HG03558 (cell line): Measurements from ENCODE around the gene PBX1.

ENCODE experiments used
- ATAC-seq: cut with Tn5 transposase; IDR thresholded peaks from one replicate; pipeline ENCODE4 v1.9.1; 2021; ENCODE audit warnings: moderate number of reproducible peaks; ENCODE audit not compliant: unreplicated experiment; ENCODE audit errors: extremely low read depth

PBX1 gene

DNA sequence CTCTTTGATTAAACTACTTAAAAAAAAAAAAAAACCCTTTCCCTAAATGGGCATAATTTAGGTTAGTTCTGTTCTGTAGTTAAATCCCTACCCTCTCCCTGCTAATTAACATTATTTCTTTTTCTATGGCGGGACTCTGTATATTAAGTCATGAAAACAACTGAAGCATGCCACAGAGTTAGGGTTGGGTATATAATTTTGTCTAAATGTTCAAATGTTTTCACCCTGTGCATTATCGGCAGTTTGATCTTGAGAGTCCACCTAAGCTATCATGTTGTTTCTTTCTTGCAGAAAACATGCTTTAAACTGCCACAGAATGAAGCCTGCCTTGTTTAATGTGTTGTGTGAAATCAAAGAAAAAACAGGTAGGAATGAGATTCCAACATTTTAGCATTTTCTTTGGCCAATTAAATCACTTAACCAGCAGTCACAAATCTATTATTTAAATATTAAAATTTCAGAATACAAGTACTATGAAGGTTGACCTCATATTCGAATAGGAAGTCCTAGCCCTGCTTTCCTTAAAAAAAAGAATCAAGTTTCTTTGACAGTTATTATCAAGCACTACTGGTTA is 4.0 kb downstream of the PBX1 start:
- no peak for ATAC-seq

- ATAC-seq, result no peak
Observed at GRCh38 chr1:164563721-164564360, 4.9 kb downstream of the PBX1 start.

DNA sequence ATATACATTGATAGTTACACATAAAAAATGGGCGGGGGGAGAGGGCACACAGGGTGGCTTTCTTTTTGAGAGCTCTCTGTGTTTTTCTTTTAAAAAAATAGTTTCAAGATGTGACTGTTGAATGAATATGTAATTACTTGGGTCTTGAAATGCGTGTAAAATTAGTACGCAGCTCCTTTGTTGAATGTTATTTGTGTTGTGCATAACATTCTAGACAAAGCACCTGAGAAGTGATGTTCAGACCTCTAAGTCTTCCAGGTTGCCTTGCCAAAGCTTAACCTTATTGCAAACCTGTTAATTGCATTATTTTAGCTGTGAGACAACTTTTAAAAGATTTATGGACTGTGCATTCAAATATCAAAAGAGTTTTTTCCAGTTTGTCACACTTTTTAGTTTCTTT is 5.4 kb downstream of the PBX1 start:
- no peak for ATAC-seq

- ATAC-seq, result no peak
Observed at GRCh38 chr1:164565357-164565756, 6.4 kb downstream of the PBX1 start.

DNA sequence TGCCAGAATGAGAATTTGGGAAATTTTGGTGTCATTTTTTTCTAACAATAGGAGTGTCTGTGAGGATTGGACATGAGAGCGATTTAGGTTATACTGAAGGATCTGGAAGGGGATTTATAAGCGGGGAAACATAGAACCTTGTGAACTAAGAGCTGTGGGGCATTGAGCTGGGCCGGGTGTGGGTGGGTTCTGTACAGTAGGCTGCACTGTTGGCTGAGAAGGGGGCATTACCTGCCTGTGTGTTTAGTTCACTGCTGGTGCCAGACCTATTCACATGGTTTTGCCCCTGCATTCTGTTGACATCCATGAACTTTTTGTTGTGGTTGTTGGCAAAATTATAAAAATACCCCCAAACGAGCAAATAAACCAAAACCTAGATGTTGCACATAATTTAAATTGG is 8.8 kb downstream of the PBX1 start:
- no peak for ATAC-seq

DNA sequence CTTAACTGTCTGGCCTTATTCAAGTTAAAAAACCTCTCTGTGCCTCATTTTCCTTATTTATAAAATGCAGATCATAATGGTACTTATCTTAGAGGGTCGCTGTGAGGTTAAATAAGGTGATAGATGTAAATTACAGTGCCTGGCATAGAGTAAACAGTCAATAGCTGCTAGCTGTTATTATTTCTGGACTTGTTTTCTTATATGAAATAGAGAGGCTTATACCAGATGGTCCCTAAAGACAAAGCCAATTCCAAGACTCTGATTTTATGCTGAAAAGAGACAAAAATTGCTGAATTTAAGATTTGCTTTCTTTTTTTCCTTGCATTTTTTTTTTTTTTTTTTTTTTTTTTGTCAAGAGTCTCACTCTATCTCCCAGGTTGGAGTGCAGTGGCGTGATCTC is 10.3 kb downstream of the PBX1 start:
- no peak for ATAC-seq

DNA sequence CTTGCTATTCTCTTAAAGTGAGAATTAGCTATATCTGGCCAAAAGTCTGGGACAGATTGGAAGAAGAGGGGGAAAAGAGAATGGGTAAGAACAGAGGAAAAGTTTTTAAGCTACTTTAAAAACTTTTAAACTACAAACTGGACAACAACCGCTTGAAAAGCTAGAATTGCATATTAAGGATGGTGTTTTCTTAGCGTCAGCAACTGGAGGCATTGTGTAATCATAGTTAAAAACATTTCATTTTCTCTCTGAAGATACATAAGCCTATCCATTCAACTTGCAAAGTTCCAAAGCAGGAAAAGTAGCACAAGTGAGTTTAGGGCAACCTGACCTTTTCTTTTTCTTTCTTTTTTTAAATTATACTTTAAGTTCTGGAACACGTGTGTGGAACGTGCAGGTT is 10.9 kb downstream of the PBX1 start:
- no peak for ATAC-seq

GRCh38 chr1:164571333-164571732 is 12.3 kb downstream of the PBX1 start:
- ATAC-seq, result no peak

GRCh38 chr1:164575356-164575886 is 16.4 kb downstream of the PBX1 start:
- no peak for ATAC-seq

GRCh38 chr1:164576291-164577271 is 17.6 kb downstream of the PBX1 start:
- no peak for ATAC-seq

GRCh38 chr1:164577291-164577690 is 18.3 kb downstream of the PBX1 start:
- ATAC-seq, result no peak

DNA sequence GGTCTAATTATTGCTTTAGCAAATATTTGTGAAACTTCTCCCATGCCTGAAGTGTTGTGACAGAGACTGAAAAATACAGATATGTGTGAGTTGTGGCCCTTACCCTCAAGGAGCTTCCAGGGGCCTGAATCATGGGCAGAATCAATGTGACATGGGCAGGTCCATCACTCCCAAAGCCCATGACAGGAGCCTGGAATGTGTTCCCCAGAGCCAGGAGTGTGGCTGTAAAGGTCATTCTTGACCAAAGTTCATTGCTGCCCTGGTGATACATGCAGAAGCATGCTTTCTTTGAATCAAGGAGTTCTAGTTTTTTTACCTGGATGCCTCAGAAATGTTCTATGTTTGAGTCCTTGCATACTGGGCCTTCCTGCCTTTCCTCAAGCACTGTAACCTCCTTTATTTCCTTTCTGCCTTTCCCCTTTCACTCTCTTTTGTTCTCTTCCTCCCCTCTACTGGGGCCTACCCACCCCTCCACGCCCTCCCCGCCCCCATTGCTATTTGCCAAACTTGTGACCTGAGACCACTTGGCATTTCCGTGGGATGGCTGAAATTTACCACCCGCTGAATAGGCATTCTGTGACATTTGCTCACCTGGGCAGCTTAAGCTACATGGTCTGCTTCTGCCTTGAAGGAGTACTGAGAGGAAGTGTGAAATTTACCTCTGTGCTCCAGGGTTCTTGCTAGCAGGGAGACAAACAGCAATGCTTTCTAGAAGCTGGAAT is 19.7 kb downstream of the PBX1 start:
- no peak for ATAC-seq

DNA sequence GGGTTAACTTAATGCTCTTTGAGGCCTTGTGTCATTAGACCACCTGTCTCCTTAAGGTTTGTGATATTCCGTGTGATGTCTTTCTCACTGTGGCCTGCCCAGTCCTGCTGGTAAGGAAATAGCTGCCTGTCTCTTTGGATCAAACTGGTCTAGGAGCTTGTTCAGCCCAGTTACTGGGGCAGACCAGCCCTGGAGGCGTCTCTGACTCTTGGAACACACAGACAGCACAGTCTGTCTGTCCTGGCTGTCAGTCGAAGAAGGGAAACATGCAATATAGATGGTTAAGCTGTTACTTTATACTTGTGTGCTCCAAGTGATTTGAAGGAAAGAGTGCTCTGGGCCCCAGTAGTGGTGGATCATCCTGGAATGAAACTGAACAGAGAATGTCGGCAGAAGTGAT is 20.4 kb downstream of the PBX1 start:
- ATAC-seq, result no peak

GRCh38 chr1:164581762-164582161 is 22.8 kb downstream of the PBX1 start:
- ATAC-seq, result no peak

DNA sequence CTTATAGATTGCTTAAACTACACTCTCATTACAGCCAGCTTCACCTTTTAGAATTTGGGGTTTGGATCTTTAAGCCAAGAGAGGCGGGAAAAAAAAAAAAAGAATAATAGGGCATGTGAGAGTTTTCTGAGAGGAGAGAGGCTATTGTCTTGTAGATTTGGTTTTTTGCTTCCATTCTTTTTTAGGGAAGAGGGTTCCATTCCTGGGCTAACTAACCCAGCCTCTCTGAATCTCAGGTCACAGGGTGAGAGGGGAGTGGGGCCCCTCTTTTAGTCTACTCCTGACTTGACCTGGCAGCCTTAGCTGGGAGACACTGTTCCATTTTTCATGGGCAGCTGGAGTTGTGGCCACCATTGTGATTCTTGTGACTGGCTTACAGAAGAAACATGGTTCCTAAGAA is 24.2 kb downstream of the PBX1 start:
- ATAC-seq, result no peak

- ATAC-seq, result no peak
Observed at GRCh38 chr1:164583835-164584539, 25.0 kb downstream of the PBX1 start.

- no peak for ATAC-seq
Observed at GRCh38 chr1:164586591-164586990, 27.6 kb downstream of the PBX1 start.

DNA sequence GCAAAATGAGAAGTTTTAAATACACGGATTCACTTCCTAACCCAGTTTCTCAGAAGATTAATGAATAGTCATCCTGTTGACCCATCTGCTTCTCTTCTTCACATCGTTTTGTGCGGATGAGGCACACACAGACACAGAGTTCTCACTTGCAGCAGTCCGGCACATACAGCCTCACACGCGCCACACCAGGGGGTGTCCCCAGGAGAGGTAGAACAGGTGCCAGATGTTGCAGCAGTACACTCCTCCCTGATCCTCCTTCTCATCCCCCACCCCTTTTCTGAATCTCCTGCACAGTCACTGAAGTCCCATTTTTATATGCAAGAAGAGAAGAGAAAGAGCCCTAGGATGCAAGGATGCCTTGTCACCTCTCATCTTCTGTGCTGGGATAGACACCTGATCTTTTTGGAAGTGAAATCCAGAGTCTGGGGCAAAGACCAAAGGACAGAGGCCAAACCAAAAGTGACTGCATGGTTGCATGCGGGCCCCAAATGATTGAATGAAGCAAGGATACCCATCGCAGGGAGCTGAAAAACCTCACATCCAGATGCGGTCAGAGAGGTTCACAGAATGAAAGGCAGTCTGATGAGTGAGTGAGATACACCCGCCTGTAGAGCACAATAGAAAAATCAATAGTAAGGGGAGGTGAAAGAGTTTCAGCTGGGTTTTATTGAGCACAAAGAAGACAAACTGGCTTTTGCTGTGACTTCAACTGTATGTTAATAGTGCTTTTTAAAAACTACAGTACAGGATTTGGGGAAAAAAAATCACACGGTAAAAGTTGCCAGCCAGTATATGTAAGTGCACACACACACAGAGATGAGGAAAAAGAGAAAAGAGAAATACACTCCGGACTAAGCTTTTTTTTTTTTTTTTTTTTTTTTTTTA is 28.9 kb downstream of the PBX1 start:
- ATAC-seq, result no peak
